ENCODE results near the gene C11orf86.
"Not testable (repeated sequence)": the region's sequence is repeated elsewhere in the genome, so short reads cannot be mapped to it uniquely, and the experiment has no call there.

Gene C11orf86

DNA sequence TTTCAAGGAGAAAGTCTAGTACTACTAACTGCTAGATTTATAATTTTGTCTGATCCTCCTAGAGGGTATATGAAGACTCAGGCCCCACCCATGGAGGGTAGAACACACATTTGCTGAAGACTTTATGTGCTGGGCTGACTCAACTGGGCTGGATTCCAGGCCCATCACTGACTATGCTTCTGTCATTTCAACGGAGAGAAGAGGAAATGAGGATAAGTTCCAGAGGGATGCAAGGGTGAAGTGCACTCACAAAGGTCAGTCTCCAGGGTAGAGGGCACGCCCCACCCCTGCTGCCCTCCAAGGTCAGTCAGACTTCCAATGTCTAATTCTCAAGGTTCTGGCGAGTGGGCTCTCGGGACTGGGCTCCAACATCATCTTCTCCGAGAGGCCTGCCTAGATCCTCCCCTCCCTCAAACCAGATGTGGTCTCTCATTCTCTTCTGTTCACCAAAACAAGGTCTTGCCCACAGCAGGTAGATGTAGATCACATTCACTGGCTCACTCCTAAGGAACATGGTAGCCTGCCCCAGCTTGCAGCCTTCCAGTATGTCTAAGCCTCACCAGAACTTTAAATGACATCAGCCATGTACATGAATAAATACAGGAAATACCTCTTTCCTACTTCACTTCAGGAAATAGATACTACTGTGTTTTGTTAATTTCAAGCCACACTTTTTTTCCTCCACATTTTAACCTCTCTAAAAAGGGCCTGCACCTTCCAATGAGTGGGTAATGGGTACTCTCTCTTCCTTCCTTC, 7.3 kb upstream of the C11orf86 start:
- no peak for DNase-seq (ENCODE audit: low spot score)

GRCh38 chr11:66969584-66970225, 5.4 kb upstream of the C11orf86 start:
- DNase-seq (ENCODE audit: low spot score) = no peak

GRCh38 chr11:66970371-66970806, 4.7 kb upstream of the C11orf86 start:
- no peak for DNase-seq (ENCODE audit: low spot score)

DNA sequence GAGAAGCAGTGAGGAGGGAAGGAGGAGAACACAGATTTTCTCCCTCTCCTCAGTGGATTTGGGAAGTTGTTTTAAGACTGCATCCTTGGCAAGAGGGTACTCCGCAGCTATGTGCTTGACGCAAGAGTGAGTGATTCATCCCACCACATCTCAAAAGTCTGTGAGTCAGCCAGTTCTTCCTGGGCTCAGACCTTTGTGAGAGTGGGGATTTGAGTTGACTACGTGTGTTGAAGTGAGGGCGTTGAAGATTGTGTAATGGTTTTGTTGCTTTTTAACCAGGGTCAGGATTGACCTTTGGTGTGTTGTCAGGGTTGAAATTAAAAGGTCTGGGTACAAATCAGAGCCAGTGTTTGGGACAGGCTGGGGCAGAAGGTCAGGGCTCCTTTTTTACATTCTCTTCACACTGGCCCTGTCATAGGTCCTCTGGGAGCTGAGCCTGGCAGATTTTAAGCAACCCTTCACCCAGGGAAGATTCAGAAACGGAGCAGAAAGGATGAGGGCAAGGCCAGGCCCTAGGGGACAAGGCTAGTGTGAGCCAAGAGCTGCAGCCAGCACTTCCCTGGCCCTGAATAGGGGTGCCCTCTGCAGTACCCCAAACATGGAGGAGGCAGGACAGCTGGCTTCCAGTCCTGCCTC, 4.2 kb upstream of the C11orf86 start:
- DNase-seq (ENCODE audit: low spot score) = peak; percentile 42

GRCh38 chr11:66971488-66971887, 3.6 kb upstream of the C11orf86 start:
- DNase-seq (ENCODE audit: low spot score) = no peak

DNA sequence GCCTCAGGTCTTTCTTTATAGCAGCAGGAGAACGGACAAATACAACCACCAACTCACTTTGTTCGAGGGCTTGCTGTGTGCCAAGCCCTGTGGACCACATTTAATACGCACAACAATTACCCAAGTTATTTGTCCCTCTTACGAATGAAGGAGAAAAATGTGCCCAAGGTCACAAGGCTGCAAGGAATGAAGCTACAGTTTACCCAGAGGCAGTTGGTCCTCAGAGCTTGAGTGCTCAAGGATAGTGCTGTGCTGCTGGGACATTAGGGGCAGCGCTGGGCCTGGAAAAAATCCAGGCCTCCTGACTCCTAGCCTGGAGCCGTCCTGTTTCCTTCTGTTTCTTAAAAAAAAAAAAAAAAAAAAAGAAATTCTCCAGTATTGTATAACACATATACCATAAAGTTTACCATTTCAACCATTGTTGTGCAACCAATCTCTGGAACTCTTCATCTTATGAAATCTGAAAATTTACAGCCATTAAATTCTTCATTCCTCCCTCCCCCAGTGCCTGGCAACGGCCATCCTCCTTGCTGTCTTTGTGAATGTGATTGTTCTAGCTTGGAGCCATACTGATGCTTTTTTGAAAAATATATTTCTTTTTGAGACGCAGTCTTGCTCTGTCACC, 1.0 kb upstream of the C11orf86 start:
- no peak for DNase-seq (ENCODE audit: low spot score)

- no peak for DNase-seq (ENCODE audit: low spot score)
Measured at GRCh38 chr11:66975405-66976027, 412 bp downstream of the C11orf86 start.

DNA sequence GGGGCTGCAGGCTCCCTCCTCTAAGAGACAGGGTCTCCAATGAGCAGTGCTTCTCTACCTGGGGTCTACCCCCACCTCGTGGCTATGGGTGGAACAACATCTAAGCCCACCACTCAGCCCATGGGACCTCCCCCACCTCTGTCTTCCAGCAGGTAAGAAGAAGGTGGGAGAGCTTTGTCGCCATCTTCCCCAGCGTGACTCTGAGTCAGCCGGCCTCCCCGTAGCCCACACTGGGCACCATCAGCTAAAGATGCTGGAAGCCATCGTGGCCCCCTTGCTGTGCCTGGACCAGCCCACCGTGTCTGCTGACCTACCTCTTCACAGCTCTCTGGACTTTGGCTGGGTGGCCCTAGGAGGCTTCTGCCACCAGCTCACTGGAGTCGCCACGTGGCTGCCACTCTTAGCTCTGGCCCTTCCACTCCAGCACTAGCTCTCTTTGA, 944 bp downstream of the C11orf86 start:
- no peak for DNase-seq (ENCODE audit: low spot score)

- DNase-seq (ENCODE audit: low spot score) = no peak
Measured at GRCh38 chr11:66976925-66977324, 1.8 kb downstream of the C11orf86 start.

- DNase-seq (ENCODE audit: low spot score) = no peak
Measured at GRCh38 chr11:66978229-66978628, 3.1 kb downstream of the C11orf86 start.

DNA sequence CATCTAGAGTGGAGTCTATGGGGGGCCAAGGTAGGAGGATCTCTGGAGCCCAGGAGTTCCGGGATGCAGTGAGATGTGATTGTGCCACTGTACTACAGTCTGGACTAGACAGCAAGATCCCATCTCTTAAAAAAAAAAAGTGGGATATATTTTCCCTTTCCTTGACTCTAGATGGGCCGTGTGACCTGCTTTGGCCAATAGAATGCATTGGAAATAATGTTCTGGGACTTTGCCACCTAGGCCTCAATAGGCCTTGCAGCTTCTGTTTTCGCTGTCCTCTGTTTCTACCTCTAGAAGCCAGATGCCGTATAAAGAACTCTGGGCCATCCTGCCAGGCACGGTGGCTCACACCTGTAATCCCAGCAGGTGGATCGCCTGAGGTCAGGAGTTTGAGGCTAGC, 3.6 kb downstream of the C11orf86 start:
- no peak for DNase-seq (ENCODE audit: low spot score)

DNA sequence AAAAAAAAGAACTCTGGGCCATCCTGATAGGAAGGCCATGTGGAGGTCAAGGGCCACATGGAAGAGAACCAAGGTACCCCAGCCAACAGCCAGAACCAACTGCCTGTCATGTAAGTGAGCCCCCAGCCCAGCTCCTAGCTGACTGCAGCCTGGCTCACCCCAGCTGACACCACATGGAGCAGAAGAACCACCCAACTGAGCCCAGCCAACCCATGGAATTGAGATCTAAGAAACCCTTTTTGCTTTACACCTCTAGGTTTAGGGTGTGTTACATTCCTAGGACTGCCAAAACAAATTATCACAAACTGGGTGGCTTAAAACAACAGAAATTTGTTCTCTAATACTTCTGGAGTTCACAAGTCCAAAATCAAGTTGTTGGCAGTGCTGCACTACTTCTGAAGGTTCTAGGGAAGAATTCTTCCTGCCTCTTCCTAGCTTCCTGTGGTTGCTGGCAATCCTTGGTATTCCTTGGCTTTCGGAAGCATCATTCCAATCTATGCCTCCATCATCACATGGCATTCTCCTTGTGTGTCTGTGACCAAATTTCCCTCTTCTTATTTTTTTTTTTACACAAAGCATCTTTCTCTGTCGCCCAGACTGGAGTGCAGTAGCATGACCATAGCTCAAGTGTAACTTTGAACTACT, 4.4 kb downstream of the C11orf86 start:
- DNase-seq (ENCODE audit: low spot score) = no peak

DNA sequence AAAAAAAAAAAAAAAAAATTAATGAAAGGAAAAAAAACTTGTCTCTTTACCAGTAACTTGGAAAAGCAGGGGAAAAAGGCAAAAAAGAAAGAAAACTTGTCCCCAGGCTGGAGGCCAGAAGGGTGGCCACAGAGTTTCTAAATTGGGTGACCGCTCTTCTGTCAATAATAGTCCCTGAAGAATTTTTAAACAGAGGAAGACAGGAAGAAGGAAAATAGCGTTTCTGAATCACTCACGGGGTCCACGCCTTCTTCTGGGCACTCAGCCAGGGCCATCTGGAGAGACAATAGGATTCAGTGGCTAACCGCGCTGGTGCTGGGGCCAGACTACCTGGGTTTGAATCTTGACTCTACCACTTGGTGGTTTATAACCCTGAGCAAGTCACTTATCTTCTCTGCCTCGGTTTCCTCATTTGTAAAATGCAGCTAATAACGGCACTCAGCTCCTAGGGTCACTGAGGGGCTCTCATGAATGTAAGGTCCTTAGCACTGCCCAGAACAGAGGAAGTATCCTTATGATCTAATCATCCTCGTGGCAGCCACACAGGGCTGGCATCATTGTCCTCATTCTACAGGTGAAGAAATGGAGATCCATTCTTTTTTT, 7.0 kb downstream of the C11orf86 start:
- peak; percentile 21 for DNase-seq (ENCODE audit: low spot score)

DNA sequence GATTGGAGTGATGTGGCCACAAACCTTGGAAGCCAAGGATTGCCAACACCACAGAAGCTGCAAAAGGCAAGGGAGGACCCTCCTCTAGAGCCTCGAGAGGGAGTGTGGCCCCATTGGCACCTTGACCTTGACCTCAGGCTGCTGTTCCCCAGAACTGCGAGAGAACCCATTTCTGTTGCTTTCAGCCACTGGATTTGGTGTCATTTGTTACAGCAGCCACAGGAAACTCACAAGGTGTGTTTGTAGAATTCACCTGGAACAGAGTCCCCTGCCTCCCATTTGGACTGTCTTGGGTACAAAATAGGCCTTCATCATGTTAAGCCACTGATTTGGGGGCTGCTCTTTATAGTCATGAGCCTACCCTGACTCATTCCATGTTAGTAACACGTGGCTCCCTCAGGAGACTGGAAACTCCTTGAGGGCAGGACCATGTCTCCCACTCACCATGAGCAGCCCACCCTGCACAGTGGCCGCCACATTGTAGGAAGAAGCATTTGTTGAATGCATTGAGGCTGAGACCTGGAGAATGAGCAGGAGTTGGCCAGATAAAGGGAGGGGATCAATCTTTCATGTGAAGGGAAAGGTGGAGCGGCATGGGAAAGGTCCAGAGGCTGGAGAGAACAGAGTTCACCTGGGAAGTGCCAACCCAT, 8.3 kb downstream of the C11orf86 start:
- no peak for DNase-seq (ENCODE audit: low spot score)

GRCh38 chr11:66985508-66986177, 10.5 kb downstream of the C11orf86 start:
- DNase-seq (ENCODE audit: low spot score) = no peak

GRCh38 chr11:66986178-66986545, 11.1 kb downstream of the C11orf86 start:
- no peak for DNase-seq (ENCODE audit: low spot score)

- no peak for DNase-seq (ENCODE audit: low spot score)
Measured at GRCh38 chr11:66987158-66987620, 12.1 kb downstream of the C11orf86 start.

- DNase-seq (ENCODE audit: low spot score) = no peak
Measured at GRCh38 chr11:66987924-66988637, 13.0 kb downstream of the C11orf86 start.

- not testable (repeated sequence) for DNase-seq (ENCODE audit: low spot score)
Measured at GRCh38 chr11:66988741-66989140, 13.6 kb downstream of the C11orf86 start.
